H9 (cell line): Measurements from ENCODE around the gene SCGB1D1. TPM values are rescaled to one million over a fixed set of nuclear protein-coding genes. Genes with fewer than 3 reads are reported as not detected.

Source experiments
- DNase-seq: peaks from one replicate; pipeline ENCODE4 v3.0.0-alpha.2; 2017
- H2AFZ ChIP-seq: one replicate; pipeline ENCODE4 v1.6.1; 2013; ENCODE audit warnings: mild to moderate bottlenecking, low read length, control low read depth, moderate library complexity
- H2AK5ac ChIP-seq: 2 replicates; pipeline ENCODE4 v1.6.1; 2013; ENCODE audit warnings: low read length, control low read depth, mixed read lengths; ENCODE audit not compliant: insufficient read length
- H2BK120ac ChIP-seq: one replicate; pipeline ENCODE4 v1.6.1; 2013; ENCODE audit warnings: low read depth, mild to moderate bottlenecking, low read length, control low read depth, inconsistent platforms; ENCODE audit not compliant: poor library complexity, severe bottlenecking
- H2BK12ac ChIP-seq: 2 replicates; pipeline ENCODE4 v1.6.1; 2013; ENCODE audit warnings: low read length, control low read depth, mixed read lengths, low read depth; ENCODE audit not compliant: insufficient read length
- H2BK15ac ChIP-seq: 2 replicates; pipeline ENCODE4 v1.6.1; 2013; ENCODE audit warnings: low read depth, low read length, control low read depth
- H2BK20ac ChIP-seq: one replicate; pipeline ENCODE4 v1.6.1; 2013; ENCODE audit warnings: low read depth, mild to moderate bottlenecking, low read length, control low read depth, inconsistent platforms; ENCODE audit not compliant: poor library complexity, severe bottlenecking
- H2BK5ac ChIP-seq: 2 replicates; pipeline ENCODE4 v1.6.1; 2013; ENCODE audit warnings: low read length, control low read depth, mixed read lengths; ENCODE audit not compliant: insufficient read length
- H3K14ac ChIP-seq: 2 replicates; pipeline ENCODE4 v1.6.1; 2013; ENCODE audit warnings: low read length, control low read depth; ENCODE audit not compliant: insufficient read depth
- H3K18ac ChIP-seq: 2 replicates; pipeline ENCODE4 v1.6.1; 2013; ENCODE audit warnings: low read depth, mild to moderate bottlenecking, mixed read lengths, low read length, control low read depth; ENCODE audit not compliant: insufficient read length
- H3K23ac ChIP-seq: 2 replicates; pipeline ENCODE4 v1.6.1; 2013; ENCODE audit warnings: low read length, control low read depth, mixed read lengths, low read depth; ENCODE audit not compliant: insufficient read length
- H3K23me2 ChIP-seq: 2 replicates; pipeline ENCODE4 v1.6.1; 2013; ENCODE audit warnings: low read depth, mild to moderate bottlenecking, mixed read lengths, low read length, control low read depth; ENCODE audit not compliant: insufficient read length, poor library complexity, severe bottlenecking
- H3K27ac ChIP-seq: 2 replicates; pipeline ENCODE4 v1.5.1; 2013; ENCODE audit warnings: low read length, control low read depth, mixed read lengths, low read depth; ENCODE audit not compliant: insufficient read length
- H3K27me3 ChIP-seq: 2 replicates; pipeline ENCODE4 v1.6.1; 2013; ENCODE audit warnings: low read length, control low read depth, inconsistent platforms; ENCODE audit not compliant: insufficient read depth
- H3K4ac ChIP-seq: 2 replicates; pipeline ENCODE4 v1.6.1; 2013; ENCODE audit warnings: low read depth, mild to moderate bottlenecking, control low read depth, inconsistent platforms, low read length, moderate library complexity
- H3K4me1 ChIP-seq: 2 replicates; pipeline ENCODE4 v1.6.1; 2013; ENCODE audit warnings: low read length, control low read depth, inconsistent platforms; ENCODE audit not compliant: insufficient read depth
- H3K4me2 ChIP-seq: 2 replicates; pipeline ENCODE4 v1.6.1; 2013; ENCODE audit warnings: low read length, control low read depth, mixed read lengths; ENCODE audit not compliant: insufficient read length, insufficient read depth
- H3K56ac ChIP-seq: 2 replicates; pipeline ENCODE4 v1.6.1; 2013; ENCODE audit warnings: low read depth, mild to moderate bottlenecking, mixed read lengths, low read length, control low read depth; ENCODE audit not compliant: insufficient read length
- H3K79me1 ChIP-seq: 2 replicates; pipeline ENCODE4 v1.6.1; 2013; ENCODE audit warnings: low read depth, mild to moderate bottlenecking, moderate library complexity, low read length, control low read depth, inconsistent platforms; ENCODE audit not compliant: insufficient read depth, poor library complexity, severe bottlenecking
- H3K79me2 ChIP-seq: 2 replicates; pipeline ENCODE4 v1.6.1; 2013; ENCODE audit warnings: low read length, control low read depth, inconsistent platforms; ENCODE audit not compliant: insufficient read depth
- H3K9ac ChIP-seq: 2 replicates; pipeline ENCODE4 v1.6.1; 2013; ENCODE audit warnings: low read length, control low read depth, mixed read lengths; ENCODE audit not compliant: insufficient read length; ENCODE audit errors: extremely low read depth
- H3K9me3 ChIP-seq: one replicate; pipeline ENCODE4 v1.6.1; 2013; ENCODE audit warnings: low read depth, low read length, inconsistent platforms; ENCODE audit not compliant: control insufficient read depth
- H3T11ph ChIP-seq: one replicate; pipeline ENCODE4 v1.6.1; 2013; ENCODE audit warnings: mild to moderate bottlenecking, low read length, control low read depth, inconsistent platforms
- H4K20me1 ChIP-seq: one replicate; pipeline ENCODE4 v1.6.1; 2013; ENCODE audit not compliant: control insufficient read depth, insufficient read length, insufficient read depth
- H4K5ac ChIP-seq: 2 replicates; pipeline ENCODE4 v1.6.1; 2013; ENCODE audit warnings: low read depth, mild to moderate bottlenecking, mixed read lengths, low read length, control low read depth; ENCODE audit not compliant: insufficient read length
- H4K8ac ChIP-seq: replicated peaks from 2 replicates; pipeline ENCODE4 v1.6.1; 2013; ENCODE audit warnings: low read length, control low read depth, mixed read lengths, low read depth; ENCODE audit not compliant: insufficient read length
- H4K91ac ChIP-seq: 2 replicates; pipeline ENCODE4 v1.6.1; 2013; ENCODE audit warnings: low read depth, mild to moderate bottlenecking, moderate library complexity, mixed read lengths, low read length, control low read depth; ENCODE audit not compliant: insufficient read length
- H3K27ac Mint-ChIP-seq, 3 experiments: 2 replicates in 2 of 3; 3 replicates in 1 of 3; pipeline ENCODE4 v1.8.0; 2020 to 2021; ENCODE audit warnings: mixed read lengths in 3 of 3, mild to moderate bottlenecking in 1 of 3, moderate library complexity in 1 of 3
- H3K27me3 Mint-ChIP-seq: 2 replicates; pipeline ENCODE4 v1.8.0; 2021; ENCODE audit warnings: low read depth, mild to moderate bottlenecking, moderate library complexity, mixed read lengths
- H3K36me3 Mint-ChIP-seq, 3 experiments: 2 replicates in 2 of 3; 3 replicates in 1 of 3; pipeline ENCODE4 v1.8.0; 2020 to 2021; ENCODE audit warnings: low read depth in 3 of 3, mixed read lengths in 3 of 3; ENCODE audit not compliant: insufficient read depth in 1 of 3
- H3K4me1 Mint-ChIP-seq, 2 experiments: 2 replicates each; pipeline ENCODE4 v1.8.0; 2020; ENCODE audit warnings: mixed read lengths in 2 of 2
- H3K4me3 Mint-ChIP-seq, 2 experiments: 2 replicates in 1 of 2; 3 replicates in 1 of 2; pipeline ENCODE4 v1.8.0; 2020 to 2021; ENCODE audit warnings: mild to moderate bottlenecking in 2 of 2, mixed read lengths in 2 of 2, moderate library complexity in 1 of 2
- H3K9me3 Mint-ChIP-seq, 2 experiments: 2 replicates in 1 of 2; 3 replicates in 1 of 2; pipeline ENCODE4 v1.8.0; 2020; ENCODE audit warnings: mild to moderate bottlenecking in 2 of 2, mixed read lengths in 2 of 2, moderate library complexity in 1 of 2
- total RNA-seq: library from RNA; stranded (reverse); gene quantifications from 2 replicates; pipeline ENCODE4 v1.2.1, GENCODE V29; 2021
- TF ChIP-seq, protein P1 (sequence below): fragments of 200-600 bp; sonication (generic); conservative IDR thresholded peaks from 3 replicates; pipeline ENCODE4 v1.8.0; 2021; ENCODE audit warnings: antibody characterized with exemption, mild to moderate bottlenecking

Gene SCGB1D1
- total RNA-seq, 1 experiment from 2014 or later, result not detected

DNA sequence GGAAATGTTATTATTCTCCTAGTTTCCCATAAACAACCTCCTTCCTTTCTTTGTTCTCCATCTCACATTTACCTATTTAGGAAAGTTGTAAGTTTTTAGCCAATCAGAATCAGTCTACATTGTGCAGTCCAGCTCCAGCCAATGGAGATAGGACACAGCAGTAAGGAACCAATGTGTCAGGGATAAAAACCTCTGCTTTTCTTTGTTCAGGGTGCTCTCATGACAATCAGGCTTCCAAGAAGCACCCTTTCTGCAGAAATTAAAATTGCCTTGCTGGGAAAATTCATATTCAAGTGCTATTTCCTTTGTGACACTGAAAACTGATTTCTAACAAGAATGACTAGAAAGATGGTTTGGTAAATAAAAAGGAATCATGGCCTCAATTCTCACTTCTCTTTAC lies 33.1 kb downstream of the SCGB1D1 start:
- Histone ChIP-seq H3K79me2 (no peaks in the 10 kb centered on the region), H3K23ac (no peak overlapping the region), H3K23me2 (no peaks in the 10 kb centered on the region), H3K4me2 (no peak overlapping the region), H3T11ph (no peak overlapping the region), H3K4ac (no peak overlapping the region), H2AFZ (no peak overlapping the region), H3K9me3 (peaks cover 13% of the 10 kb centered on the region), H3K79me1 (no peaks in the 10 kb centered on the region), H3K27ac (no peak overlapping the region), H3K27me3 (no peaks in the 10 kb centered on the region), H2BK120ac (no peak overlapping the region), H2BK20ac (no peak overlapping the region), H3K18ac (no peak overlapping the region), H4K5ac (no peak overlapping the region), H4K8ac (no peak overlapping the region), H4K20me1 (no peaks in the 10 kb centered on the region), H2BK5ac (no peak overlapping the region), H3K56ac (no peak overlapping the region), H2BK15ac (no peak overlapping the region), H3K14ac (no peak overlapping the region), H2AK5ac (no peak overlapping the region), H2BK12ac (no peak overlapping the region), H4K91ac (no peak overlapping the region), H3K4me1 (no peaks in the 10 kb centered on the region), H3K9ac (no peak overlapping the region)
- TF ChIP-seq, protein P1, sequence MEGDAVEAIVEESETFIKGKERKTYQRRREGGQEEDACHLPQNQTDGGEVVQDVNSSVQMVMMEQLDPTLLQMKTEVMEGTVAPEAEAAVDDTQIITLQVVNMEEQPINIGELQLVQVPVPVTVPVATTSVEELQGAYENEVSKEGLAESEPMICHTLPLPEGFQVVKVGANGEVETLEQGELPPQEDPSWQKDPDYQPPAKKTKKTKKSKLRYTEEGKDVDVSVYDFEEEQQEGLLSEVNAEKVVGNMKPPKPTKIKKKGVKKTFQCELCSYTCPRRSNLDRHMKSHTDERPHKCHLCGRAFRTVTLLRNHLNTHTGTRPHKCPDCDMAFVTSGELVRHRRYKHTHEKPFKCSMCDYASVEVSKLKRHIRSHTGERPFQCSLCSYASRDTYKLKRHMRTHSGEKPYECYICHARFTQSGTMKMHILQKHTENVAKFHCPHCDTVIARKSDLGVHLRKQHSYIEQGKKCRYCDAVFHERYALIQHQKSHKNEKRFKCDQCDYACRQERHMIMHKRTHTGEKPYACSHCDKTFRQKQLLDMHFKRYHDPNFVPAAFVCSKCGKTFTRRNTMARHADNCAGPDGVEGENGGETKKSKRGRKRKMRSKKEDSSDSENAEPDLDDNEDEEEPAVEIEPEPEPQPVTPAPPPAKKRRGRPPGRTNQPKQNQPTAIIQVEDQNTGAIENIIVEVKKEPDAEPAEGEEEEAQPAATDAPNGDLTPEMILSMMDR, result no peak
- H3K27ac Mint-ChIP-seq, result no peak overlapping the region
- no peak overlapping the region for H3K4me3 Mint-ChIP-seq
- DNase-seq, result no peak
- H3K4me1 Mint-ChIP-seq, result no peaks in the 10 kb centered on the region
- H3K27me3 Mint-ChIP-seq, result no peaks in the 10 kb centered on the region
- H3K36me3 Mint-ChIP-seq, result peaks cover 4 to 21% (median 14%) of the 10 kb centered on the region in 3 experiments; a peak in 5 of 7 replicates
- peaks cover 21 to 29% of the 10 kb centered on the region in 2 experiments for H3K9me3 Mint-ChIP-seq
